Stimulated activated CD4-positive, alpha-beta T cell treated with anti-CD3 and anti-CD28 coated beads, TNF-alpha, amount 100 ng/mL, for 24 hours (primary cell): ENCODE results near the gene STON2.

Experiments
- DNase-seq, 3 experiments: peaks; one replicate each; pipeline ENCODE4 v3.0.0-alpha.2; 2020; ENCODE audit warnings: low read depth in 3 of 3

The STON2 gene

DNA sequence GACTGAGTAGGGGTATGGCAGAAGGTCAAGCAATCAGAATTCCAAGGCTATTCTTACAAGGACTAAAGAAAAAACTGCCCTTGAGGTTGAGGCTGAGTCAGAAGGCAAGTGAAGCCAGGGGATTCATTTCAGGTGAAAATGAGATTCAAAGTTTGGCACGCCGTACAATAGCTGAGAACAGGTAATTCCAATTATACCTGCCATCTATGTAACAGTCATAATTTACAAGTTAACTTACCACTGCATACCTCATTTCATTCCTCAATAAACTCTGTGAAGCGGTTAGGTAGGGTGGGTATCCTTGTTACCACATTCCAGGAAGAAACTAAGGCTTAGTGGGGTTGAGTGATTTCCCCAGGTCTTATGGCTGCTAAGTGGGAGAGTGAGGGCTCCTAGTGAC is 64.1 kb downstream of the STON2 start:
- no peak for DNase-seq

DNA sequence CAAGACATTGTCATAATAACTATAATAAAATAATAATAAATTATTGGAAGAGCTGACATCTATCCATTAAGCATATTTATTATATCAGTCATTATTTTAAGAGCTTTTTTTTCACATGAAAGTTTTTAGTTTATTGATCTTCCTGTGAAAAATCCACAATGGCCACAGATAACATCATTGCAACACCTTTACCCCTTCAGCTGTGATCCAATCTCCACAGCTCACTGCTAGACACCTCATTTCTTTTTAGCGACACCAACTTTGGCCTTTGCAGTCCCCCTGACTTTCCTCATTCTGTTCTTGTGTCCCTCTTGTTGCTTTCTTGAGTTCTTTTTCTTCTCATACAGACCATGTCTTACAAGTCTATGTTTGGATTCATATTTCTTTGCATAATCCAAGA is 67.4 kb downstream of the STON2 start:
- DNase-seq = no peak

DNA sequence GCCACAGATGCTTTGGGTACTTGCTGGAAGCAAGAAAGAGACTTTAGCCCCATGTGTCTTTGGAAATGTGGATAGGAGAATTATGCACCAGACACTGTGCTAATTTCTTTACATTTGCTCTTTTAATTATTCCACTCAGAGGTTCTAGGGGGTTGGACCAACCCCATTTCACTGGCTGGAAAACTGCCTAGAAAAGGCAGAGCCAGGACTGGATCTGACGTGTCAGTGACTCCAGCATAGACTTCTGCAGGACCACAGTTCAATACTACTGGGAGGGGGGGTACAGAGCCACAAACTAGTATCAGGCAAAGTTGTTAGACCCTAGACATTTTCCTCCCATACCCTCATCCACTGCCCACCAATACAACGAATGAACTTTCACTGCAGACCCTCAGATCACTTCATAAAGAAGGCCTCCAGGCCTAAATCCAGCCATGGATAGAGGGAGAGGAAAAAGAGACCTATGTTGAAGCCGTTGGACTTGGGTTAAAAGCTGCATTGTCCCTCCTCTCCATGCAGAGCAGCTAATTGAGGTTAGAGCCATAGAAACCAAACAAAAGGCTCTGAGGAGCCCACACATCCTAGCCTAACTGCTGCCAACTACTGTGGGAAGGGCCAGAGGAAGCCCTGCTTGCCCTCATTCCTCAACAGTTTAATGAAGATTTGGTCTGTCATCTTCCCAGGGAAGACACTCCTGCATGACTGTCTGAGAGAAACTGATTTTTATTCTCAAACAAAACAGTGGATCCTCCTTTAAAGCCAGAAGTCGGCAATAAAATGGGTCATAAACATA is 68.7 kb downstream of the STON2 start:
- DNase-seq = no peak

DNA sequence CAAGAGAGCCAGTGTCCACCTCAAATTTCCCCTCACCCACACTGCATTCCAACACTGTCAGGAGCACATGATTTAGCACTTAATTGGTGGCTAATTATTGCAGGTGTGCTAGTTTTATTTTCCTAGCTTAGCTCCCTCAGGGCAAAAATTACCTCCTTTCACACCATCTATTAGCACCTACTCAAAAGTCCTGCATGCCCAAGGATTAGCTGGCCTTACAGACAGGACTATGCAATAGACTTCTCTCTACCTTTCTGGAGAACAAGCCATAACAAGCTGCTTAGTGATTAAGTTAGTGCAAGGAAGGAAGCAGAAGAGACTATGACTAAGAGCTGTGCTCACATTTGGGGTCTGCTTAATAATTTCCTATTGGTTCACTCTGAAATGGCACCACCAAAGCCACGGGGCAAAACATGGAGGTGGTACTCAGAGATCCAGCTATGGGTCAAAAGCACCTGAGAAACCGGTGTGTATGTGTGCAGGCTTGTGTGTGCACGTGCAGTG is 69.5 kb downstream of the STON2 start:
- no peak for DNase-seq

DNA sequence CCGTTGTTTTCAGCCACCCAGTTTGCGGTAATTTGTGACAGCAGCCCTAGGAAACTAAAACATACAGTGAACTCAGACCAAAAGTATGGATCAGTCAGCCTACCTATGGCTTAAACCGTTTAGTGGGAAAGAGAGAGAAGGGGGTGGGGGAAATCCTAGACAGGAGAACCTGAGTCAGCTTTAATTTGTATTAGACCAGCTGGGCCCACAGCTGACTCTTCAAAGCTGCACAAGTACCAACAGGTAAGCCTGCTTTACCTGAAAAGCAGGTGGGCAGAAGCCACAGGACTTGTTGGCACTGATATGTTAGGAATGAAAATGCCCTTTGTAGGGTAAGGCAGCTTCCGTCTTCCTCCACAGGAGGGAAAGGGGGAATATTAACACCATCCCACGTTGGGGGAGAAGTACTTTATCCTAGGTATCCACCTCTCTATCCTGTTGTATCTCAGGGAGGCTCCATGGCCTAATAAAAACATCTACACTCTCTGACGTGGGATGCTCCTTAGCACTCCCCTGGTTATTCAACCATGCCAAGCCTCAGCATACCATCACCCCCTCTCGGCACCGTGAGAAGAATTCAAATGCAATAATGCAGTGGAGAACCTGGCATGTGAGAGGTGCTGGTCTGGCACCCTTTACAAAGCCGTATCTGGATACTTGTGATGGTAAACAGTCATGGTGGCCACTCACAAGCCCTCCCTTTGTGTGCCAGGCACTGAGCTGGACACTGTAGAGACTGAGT is 70.3 kb downstream of the STON2 start:
- DNase-seq = no peak

DNA sequence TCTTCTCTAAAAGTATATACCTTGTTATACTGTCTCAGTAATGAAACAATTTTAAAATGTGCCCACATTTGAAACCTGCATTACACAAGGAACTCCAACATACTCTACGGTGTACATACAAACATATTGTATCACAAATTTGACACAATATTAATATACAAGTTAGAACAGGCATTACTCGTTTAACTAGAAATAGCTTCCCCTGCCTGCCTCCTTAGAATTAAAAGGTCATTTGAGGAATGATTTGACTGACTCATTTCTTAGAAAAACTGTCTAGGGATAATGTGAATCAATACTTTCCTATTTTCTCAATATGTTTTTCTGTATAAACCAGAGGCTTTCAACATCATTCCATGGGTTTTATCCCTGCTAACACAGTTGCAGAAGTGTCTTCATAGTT is 73.7 kb downstream of the STON2 start:
- no peak for DNase-seq

DNA sequence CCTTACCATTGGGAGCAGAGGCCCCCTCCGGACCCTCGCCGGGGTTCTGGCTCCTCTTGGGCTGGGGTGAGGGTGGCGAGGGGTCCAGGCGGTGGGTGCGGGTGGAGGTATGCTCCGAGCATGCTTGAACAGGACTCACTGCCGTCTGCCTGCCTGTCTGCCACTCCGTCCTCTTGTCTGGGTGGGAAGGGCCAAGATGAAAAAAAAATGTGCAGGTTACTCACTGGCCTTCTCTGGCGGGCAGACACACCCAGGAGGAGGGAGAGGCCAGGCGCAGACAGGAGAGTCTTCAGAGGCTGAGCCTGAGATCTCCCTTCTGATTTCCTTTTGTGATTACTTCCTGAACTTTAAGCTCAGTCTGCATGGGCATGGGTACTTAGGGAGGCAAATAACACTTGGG is 76.1 kb downstream of the STON2 start:
- DNase-seq = no peak

DNA sequence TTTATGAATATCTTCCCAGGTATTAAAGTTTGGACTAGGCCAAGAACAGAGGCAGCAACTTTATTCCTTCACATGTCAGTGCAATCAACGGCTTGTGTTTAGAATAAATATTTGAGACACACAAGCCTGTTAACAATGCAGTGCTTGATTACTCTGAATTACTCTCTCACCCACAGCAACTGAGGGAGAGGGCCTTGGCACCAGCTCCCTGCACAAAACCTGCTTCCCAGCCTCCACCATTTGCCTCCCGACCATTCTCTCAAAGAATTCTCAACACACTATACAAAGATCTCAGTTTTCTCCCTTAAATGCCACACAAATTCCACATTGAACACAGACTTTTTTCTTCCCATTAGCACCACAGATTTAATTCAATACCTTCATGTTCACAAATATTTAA is 77.0 kb downstream of the STON2 start:
- DNase-seq = no peak

DNA sequence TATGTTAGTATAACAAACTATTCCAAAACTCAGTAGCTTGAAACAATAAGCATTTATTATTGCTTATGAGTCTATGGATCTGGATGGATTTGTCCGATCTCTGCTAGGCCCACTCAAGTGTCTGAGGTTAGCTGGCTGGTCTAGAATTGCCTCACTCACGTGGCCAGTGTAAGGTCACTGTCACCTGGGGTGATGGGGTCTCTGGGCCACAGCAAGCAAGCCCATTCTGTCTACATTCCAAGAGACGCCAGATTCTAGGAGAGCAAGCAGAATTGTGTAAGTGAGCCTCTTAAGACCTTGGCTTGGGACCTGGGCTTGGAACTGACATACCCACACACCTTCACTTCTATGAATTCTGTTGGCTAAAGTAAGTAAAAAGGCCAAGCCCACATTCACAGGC is 80.2 kb downstream of the STON2 start:
- no peak for DNase-seq

DNA sequence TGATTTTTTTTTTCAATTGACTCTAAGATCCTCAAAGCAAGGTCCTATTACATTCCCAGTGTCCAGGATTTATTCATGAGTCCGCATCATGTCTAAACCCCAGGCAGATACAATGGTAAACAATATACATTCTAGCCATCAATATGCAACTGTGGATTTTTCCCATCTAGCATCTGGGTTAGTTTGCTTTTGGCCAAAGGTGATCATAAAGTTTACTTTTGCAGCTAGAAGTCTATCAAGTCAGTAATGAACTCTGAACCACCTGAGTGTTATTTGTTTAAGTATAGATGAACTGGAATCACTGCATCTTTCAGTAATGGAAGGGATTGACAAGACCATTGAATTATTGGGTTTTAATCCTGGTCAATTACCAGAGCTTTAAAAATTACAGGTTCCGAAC is 80.8 kb downstream of the STON2 start:
- no peak for DNase-seq

DNA sequence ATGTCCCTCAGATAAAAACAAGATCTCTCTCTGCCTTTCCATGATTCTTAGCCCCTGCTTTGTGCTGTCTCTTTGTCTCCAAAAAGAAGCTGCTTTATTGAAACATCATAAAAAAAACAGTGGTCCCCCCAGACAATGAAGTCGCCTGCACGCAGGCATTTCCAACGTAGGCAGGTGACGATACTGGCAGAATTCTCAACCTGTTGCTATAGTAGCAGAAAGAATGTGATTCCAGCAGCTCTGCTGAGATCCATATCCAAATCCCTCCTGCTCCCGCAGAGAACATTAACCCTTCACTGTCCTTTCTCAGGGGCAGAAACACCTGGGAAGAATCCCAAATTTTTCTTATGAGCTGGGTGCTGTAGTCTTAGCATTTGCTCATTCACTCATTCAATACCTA is 84.8 kb downstream of the STON2 start:
- DNase-seq = no peak

DNA sequence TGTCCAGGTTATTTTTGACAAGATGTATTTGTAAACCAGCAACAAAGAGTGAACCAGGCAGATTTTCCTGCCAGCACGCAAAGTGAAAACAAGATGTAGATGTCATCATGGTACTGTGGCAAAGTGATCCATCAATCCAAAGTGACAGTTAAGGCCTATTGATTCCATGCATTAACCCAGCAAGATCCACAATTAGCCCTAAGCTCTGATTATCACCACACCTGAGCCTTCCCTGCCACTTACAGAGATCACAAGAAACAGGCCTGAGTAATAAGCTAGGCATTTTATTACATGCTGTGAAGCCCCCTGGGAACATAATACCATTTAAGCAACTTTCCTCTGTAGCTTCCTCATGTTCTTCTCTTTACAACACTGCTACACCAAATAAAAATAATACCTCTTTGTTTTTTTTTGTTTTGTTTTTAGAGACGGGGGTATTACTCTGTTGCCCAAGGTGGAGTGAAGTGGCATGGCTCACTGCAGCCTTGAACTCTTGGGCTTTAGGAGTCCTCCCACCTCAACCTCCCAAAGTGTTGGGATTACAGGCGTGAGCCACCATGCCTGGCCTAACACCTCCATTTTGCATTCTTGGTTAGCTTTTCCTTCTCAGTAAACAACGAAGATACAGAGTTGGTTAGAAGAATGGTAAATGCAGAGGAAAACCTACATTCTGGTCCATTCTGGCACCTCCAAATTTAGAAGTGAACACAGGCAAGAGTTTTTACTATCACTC is 85.5 kb downstream of the STON2 start:
- no peak for DNase-seq

DNA sequence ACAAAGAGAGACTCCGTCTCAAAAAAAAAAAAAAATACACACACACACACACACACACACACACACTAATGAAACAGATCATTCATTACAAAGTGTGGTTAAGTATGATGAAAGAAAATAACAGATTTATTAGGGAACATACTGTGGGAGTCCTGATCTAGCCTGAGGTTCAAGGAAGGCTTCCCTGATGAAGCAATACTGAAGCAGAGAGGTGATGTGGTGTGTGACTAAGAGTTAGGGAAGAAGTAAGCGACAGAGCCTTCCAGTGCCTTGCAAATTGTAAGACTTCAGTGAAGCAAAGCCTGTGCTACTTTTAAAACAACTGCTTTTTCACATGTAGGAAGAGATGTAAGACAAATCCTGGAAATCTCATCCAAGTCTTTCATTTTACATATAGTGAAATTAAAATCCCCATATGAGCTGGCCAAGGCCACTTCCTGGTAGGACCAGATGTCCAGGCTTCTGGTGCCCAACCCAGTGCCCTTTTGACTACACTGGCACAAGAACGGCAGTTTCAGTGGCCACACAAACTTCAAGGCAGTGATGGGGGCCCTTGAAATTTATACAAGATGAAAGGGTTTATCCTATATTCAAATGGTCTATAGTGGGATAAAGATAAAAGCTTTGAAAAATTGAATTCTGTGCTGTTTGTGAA is 86.2 kb downstream of the STON2 start:
- no peak for DNase-seq

DNA sequence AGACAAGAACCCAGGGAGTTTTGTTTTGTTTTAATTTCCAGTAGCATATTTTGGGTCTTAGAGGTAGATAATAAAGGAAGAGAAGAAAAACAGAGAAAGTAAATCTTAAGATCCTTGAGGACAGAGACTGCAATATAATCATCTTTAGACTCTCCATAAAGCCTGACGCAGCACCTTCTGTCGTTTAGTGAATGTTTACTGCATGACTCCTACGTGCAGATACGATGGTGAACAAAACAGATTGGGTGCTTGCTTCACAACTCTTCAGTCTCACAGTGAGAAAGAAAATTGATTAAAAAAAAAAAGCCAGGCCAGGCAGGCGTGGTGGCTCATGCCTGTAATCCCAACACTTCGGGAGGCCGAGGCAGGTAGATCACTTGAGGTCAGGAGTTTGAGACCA is 86.9 kb downstream of the STON2 start:
- DNase-seq = no peak

DNA sequence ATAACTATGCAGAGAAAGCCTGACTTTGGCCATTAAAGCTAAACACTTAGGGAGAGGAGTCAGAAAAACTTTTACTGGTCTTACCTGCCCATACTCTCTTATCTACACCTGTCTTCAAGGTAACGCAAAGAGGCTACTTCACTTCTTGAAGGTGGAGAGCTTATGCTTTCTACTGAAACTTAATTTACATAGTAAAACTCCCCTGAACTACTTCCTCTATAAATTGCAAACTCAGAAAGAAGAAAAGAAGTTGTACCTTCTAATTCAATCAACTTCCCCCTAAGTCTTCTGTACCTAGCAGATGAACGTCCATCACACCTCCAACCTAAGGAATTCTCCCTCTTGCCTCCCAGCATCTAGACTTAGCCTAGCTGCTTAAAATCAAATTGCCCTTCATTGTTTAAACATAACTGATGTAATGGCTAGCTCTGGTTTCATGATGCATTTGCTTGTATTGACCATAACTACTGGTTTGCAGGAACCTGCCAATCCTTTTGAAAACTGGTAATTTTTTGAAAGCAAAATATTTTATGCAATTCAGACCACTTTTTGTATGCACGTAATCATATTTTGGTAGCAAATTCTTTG is 87.7 kb downstream of the STON2 start:
- no peak for DNase-seq

DNA sequence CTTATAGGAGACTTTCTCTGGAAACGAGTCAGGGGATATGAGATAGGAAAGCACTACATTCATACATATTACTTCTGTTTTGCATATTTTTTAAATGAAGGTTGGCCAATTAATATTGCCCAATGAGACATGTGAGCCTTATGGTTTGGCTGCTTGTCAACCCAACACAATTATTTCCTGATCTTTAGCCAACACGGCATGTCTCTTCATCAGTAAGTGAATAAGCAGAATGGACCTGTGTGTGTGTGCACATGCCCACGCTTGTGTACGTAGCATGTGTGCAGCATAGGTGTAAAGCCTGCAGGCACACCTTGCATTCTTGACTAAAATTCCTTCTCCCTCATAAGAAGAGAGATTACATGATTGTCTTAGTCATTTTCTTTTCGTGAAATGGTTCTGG is 88.3 kb downstream of the STON2 start:
- no peak for DNase-seq

DNA sequence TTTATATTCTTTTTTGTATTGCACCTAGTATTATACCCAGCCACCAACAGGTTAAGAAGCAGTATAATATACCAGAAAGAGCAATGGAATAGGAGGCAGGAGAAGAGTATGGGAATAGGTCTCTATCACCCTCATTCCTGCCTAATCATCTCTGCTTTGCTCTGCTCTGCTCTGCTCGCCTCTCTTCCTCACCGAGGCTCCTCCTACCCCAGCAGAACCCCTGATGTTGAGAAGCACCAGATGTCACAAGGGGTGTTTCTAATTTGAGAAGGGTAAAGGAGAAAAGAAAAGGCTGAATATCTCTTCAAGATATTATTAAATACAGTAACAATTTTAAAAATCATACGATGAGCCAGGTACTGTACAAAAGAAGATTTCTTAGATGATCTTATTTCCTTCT is 89.0 kb downstream of the STON2 start:
- DNase-seq = no peak

DNA sequence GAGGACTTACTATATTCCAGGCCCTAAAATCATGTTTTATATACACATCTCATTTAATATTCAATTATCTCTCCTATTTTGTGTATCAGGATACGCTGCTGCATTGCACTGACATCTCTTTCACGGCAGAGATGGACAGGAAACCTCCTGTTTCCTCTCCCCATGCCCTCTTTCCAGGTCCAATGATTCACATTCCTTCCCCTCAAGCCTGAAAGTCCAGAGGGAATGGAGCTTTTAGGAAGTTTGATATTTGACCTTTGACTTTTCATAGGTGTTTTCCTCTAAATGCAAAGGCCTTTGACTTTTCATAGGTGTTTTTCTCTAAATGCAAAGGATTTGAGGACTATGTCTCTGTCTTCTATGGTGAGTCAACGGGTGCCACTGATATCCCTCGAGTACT is 89.5 kb downstream of the STON2 start:
- DNase-seq = no peak

DNA sequence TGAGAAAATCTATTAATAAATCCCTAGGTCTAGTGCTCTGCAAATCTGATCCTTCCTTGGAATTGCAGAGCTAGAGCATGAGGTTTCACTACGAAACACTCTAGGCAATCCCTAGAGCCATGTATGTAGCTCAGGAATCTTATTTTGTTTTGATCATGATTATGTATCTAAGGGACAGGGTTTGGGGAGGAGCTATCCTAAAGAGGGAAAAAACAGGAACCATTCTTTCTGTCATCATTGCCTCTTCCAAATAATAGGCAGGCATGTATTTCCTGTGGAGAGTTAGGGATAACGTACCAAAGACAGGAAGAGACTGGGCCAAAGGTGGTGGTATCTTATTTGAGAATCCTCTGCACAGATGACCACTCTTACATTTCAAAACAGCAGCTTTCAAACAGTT is 90.6 kb downstream of the STON2 start:
- DNase-seq = no peak

DNA sequence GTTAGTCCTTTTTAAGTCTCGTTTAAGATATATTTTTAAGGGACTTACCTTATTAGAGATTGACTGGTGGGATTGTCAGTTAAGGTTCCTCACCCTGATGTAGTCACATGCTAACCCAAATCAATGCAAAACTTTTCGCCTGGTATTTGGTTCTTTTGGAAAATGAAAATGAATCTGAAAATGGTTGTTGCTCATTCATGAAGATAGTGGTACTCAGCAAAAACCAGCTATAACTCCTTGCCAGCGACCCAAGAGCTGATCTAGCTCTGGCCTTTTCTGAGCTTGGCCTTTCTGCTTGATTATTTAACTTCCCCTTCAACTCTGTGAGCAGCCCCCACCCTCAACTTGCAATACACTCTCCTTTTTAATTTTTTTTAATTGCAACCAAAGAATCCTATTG is 94.4 kb downstream of the STON2 start:
- no peak for DNase-seq

DNA sequence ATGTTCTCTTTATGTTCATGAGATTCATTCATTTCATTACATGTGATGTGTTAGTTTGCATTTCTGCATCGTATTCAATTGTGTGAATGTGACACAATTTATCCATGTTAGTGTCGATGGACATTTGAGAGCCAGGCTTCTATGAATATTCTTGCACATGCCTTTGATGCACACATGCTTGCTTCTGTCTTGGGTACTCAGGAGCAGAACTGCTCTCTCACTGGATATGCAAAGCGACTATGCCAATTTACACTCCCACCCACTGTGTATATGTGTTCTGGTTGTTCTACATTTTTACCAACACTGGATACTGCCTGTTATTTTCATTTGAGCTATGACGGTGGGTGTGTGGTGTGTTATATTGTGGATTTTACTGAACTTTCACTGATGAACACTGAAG is 95.1 kb downstream of the STON2 start:
- no peak for DNase-seq
